GF-D8 (cell line): ENCODE data around the gene GAL3ST2.
"Not testable (repeated sequence)": the region's sequence is repeated elsewhere in the genome, so short reads cannot be mapped to it uniquely, and the experiment has no call there.

Experiments used
- DNase-seq: peaks from one replicate; lab custom pipeline; 2025; lab: John Stamatoyannopoulos, UW

The GAL3ST2 gene

GRCh38 chr2:241768850-241769249 lies 7.8 kb upstream of the GAL3ST2 start:
- DNase-seq: no peak

GRCh38 chr2:241769819-241770184 lies 6.8 kb upstream of the GAL3ST2 start:
- no peak for DNase-seq

GRCh38 chr2:241770185-241770935 lies 6.3 kb upstream of the GAL3ST2 start:
- no peak for DNase-seq

GRCh38 chr2:241770936-241771285 lies 5.7 kb upstream of the GAL3ST2 start:
- no peak for DNase-seq

- no peak for DNase-seq
Observed at GRCh38 chr2:241771286-241772062, 5.1 kb upstream of the GAL3ST2 start.

- no peak for DNase-seq
Observed at GRCh38 chr2:241772063-241772499, 4.5 kb upstream of the GAL3ST2 start.

GRCh38 chr2:241773511-241774418 lies 2.9 kb upstream of the GAL3ST2 start:
- DNase-seq: no peak

- DNase-seq: no peak
Observed at GRCh38 chr2:241774419-241775222, 2.0 kb upstream of the GAL3ST2 start.

GRCh38 chr2:241775223-241776177 lies 1.1 kb upstream of the GAL3ST2 start:
- DNase-seq: no peak

GRCh38 chr2:241777170-241777685 lies 606 bp downstream of the GAL3ST2 start:
- no peak for DNase-seq

- no peak for DNase-seq
Observed at GRCh38 chr2:241777686-241778627, 1.3 kb downstream of the GAL3ST2 start.

GRCh38 chr2:241780939-241781569 lies 4.4 kb downstream of the GAL3ST2 start:
- no peak for DNase-seq

GRCh38 chr2:241782053-241782452 lies 5.4 kb downstream of the GAL3ST2 start:
- DNase-seq: not testable (repeated sequence)

- no peak for DNase-seq
Observed at GRCh38 chr2:241788135-241788534, 11.5 kb downstream of the GAL3ST2 start.

GRCh38 chr2:241788572-241788971 lies 11.9 kb downstream of the GAL3ST2 start:
- no peak for DNase-seq

GRCh38 chr2:241791385-241791784 lies 14.8 kb downstream of the GAL3ST2 start:
- not testable (repeated sequence) for DNase-seq

- DNase-seq: no peak
Observed at GRCh38 chr2:241793385-241793784, 16.8 kb downstream of the GAL3ST2 start.

GRCh38 chr2:241794250-241794823 lies 17.7 kb downstream of the GAL3ST2 start:
- DNase-seq: no peak
